AG10803 (cell line): ENCODE measurements around the gene NDUFS5.
"Not testable (repeated sequence)": the region's sequence is repeated elsewhere in the genome, so short reads cannot be mapped to it uniquely, and the experiment has no call there.

Experiments
- DNase-seq: peaks from one replicate; pipeline ENCODE4 v3.0.0; 2010; ENCODE audit warnings: low read depth
- H3K4me3 ChIP-seq: 2 replicates; pipeline ENCODE4 v1.5.1; 2011; ENCODE audit warnings: mild to moderate bottlenecking, low read length, control low read depth
- TF ChIP-seq, protein P1 (sequence below): conservative IDR thresholded peaks from 2 replicates; pipeline ENCODE4 v1.5.1; 2011; ENCODE audit warnings: mild to moderate bottlenecking, low read length, control low read depth, inconsistent platforms

The NDUFS5 gene

DNA sequence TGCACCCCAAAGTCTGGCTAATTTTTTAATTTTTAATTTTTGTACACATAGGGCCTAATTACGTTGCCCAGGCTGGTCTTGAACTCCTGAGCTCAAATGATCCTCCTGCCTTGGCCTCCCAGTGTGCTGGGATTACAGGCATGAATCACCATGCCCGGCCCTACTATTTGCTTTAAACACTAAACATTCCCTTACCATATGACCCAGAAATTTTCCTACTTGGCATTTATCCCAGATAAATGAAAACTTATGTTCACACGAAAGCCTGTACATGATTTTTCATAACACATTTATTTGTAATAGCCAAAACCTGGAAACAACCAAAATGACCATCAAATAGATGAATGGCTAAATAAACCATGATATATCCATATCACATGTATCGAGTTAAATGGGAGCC lies 35.8 kb downstream of the NDUFS5 start:
- TF ChIP-seq, protein P1, sequence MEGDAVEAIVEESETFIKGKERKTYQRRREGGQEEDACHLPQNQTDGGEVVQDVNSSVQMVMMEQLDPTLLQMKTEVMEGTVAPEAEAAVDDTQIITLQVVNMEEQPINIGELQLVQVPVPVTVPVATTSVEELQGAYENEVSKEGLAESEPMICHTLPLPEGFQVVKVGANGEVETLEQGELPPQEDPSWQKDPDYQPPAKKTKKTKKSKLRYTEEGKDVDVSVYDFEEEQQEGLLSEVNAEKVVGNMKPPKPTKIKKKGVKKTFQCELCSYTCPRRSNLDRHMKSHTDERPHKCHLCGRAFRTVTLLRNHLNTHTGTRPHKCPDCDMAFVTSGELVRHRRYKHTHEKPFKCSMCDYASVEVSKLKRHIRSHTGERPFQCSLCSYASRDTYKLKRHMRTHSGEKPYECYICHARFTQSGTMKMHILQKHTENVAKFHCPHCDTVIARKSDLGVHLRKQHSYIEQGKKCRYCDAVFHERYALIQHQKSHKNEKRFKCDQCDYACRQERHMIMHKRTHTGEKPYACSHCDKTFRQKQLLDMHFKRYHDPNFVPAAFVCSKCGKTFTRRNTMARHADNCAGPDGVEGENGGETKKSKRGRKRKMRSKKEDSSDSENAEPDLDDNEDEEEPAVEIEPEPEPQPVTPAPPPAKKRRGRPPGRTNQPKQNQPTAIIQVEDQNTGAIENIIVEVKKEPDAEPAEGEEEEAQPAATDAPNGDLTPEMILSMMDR, result no peak
- H3K4me3 ChIP-seq, result no peak overlapping the region
- DNase-seq, result peak; percentile 25

DNA sequence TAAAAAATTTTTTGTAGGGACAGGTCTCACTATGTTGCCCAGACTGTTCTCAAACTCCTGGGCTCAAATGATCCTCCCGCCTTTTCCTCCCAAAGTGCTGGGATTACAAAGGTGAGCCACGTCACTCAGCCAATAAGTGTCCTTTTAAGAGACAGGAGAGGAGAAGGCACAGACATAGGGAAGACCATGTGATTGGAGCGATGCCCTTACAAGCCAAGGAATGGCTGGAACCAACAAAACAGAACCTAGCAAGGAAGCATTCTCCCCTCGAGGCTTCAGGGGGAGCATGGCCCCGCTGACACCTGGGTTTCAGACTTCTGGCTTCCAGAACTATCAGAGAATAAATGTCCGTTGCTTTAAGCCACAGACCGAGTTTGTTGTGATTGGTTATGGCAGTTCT lies 37.0 kb downstream of the NDUFS5 start:
- DNase-seq, result no peak
- H3K4me3 ChIP-seq, result no peak overlapping the region
- TF ChIP-seq, protein P1, result no peak

DNA sequence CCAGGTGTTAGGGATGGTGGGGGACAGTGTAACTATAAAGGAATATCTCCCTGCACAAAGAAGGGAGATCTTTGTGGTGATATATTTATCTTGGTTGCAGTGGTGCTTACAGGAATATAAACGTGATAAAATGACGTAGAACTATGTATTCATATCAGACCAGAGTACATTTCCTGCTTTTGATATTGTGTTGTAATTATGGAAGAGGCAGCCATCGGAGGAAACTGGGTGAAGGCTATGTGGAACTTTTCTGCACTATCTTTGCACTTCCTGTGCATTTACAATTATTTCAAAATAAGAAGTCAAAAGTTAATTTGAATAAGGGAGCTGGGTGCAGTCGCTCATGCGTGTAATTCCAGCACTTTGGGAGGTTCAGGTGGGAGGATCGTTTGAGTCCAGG lies 37.6 kb downstream of the NDUFS5 start:
- TF ChIP-seq, protein P1, result no peak
- no peak for DNase-seq
- H3K4me3 ChIP-seq, result no peak overlapping the region

DNA sequence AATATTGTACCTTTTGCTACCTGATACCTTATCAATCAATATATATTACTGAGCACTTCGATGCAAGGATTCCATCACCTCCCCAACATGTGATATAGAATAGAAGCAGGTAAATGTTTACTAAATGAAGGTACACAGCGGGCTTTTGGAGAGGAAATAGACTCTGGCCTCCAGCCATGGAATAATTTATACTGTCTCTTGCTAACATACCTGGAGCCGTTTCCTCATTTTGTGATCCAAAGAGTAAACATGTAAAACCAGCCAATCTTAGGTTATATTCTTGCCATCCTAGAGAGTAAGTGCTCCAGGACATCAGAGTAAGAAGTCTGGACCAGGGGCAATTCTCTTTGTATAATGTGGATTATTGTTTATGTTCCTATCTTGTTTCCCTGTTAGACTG lies 39.4 kb downstream of the NDUFS5 start:
- DNase-seq, result no peak
- TF ChIP-seq, protein P1, result no peak
- H3K4me3 ChIP-seq, result no peak overlapping the region

DNA sequence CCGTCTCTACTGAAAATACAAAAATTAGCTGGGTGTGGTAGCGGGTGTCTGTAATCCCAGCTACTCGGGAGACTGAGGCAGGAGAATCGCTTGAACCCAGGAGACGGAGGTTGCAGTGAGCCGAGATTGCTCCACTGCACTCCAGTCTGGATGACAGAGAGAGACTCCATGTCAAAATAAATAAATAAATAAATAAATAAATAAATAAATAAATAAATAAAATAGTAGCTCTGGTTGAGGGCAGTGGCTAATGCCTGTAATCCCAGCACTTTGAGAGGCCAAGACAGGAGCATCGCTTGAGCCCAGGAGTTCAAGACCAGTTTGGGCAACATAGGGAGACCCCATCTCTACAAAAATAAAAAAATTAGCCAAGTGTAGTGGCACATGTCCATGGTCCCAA lies 42.1 kb downstream of the NDUFS5 start:
- not testable (repeated sequence) for DNase-seq, H3K4me3 ChIP-seq

DNA sequence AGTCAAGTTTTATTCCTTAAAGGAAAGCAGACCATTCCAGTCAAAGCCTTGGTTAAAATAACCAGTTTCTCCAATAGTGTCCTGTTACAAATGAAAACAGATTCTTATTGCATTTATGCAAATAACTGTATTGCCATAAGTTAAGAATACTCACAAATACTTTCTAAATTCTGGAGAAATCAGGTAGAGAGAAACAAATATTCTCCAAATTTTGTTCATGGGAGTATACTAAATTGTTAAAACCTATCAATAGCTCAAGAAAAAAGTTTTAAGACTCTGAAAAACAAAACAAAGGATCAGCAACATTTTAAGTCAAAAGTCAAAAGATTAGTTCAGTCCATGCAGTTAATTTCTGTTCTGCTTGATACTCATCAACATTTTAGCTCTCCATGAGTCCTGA lies 45.4 kb downstream of the NDUFS5 start:
- not testable (repeated sequence) for H3K4me3 ChIP-seq, DNase-seq

DNA sequence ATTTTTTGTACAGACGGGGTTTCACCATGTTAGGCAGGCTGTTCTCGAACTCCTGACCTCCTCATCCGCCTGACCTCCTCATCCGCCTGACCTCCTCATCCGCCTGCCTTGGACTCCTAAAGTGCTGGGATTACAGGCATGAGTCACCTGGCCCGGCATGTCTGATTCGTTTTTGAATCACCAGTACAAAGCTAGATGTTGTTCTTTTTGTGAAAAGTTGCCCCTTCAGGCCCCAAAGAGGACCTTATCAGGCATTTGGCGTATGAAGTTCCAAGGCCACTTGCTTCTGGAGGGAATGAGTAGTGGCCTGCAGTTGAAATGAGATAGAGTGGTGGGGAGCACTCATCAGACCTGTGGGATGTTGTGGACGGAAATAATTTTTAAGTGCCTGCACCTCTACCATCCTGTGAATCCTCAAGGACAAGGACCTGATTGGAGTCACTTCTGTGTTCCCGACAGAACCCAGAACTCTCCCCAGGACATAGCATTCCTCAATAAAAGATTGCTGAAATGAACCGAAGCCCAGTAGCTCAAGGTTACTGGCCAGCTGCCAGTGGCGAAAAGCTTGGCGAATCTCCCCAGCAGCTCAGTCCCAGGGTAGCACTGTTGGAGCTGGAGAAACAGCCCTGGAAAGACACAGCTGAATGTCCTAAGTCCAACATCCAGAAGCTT lies 50.1 kb downstream of the NDUFS5 start:
- DNase-seq, result peak; percentile 45

DNA sequence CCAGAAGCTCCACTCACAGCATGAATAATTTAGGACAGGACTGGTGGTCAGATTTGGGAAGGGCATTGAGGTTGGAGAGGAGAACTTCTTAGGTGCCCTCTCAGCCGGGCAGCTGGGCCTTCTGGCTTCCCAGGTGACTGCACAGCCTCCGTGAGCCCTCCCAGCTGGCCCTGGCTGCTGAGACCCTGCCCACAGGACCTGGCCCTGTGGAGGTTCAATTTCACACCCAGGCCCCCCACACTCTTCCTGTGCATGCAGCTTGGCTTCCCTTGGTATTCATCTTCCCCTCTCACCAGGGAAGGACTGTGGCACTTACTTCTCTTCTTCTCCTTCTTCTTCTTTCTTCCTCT lies 50.6 kb downstream of the NDUFS5 start:
- DNase-seq, result no peak
- no peak overlapping the region for H3K4me3 ChIP-seq
- TF ChIP-seq, protein P1, result no peak

More for the DNA sequence above, 50.1 kb downstream of the NDUFS5 start:
- TF ChIP-seq, protein P1, result no peak
- H3K4me3 ChIP-seq, result no peak overlapping the region
